Lower leg skin (tissue), 3 donors: ENCODE data around the gene NEGR1.

Experiments
- CTCF ChIP-seq, 3 donors: fragments of 450-650 bp; IDR thresholded peaks; one replicate each; pipeline ENCODE4 v1.5.1; 2016; ENCODE audit warnings: antibody characterized with exemption in 3 of 3, mild to moderate bottlenecking in 3 of 3, moderate library complexity in 2 of 3
- POLR2A ChIP-seq, 2 donors: fragments of 450-650 bp; IDR thresholded peaks; one replicate each; pipeline ENCODE4 v1.6.1; 2016 to 2017; ENCODE audit warnings: antibody characterized with exemption in 2 of 2, mild to moderate bottlenecking in 1 of 2, moderate library complexity in 1 of 2

- TF ChIP-seq CTCF (IDR thresholded peaks at IDR 0.05) (no peak), POLR2A (IDR thresholded peaks at IDR 0.05) (no peak)
Measured at GRCh38 chr1:71719330-71719729, 563.0 kb downstream of the NEGR1 start.
